H9 (cell line): ENCODE results near the gene ATG9B. TPM values are rescaled to one million over a fixed set of nuclear protein-coding genes. Genes with fewer than 3 reads are reported as not detected.

Experiments
- DNase-seq: peaks from one replicate; pipeline ENCODE4 v3.0.0-alpha.2; 2017
- H2AFZ ChIP-seq: one replicate; pipeline ENCODE4 v1.6.1; 2013; ENCODE audit warnings: mild to moderate bottlenecking, low read length, control low read depth, moderate library complexity
- H2AK5ac ChIP-seq: 2 replicates; pipeline ENCODE4 v1.6.1; 2013; ENCODE audit warnings: low read length, control low read depth, mixed read lengths; ENCODE audit not compliant: insufficient read length
- H2BK120ac ChIP-seq: one replicate; pipeline ENCODE4 v1.6.1; 2013; ENCODE audit warnings: low read depth, mild to moderate bottlenecking, low read length, control low read depth, inconsistent platforms; ENCODE audit not compliant: poor library complexity, severe bottlenecking
- H2BK12ac ChIP-seq: 2 replicates; pipeline ENCODE4 v1.6.1; 2013; ENCODE audit warnings: low read length, control low read depth, mixed read lengths, low read depth; ENCODE audit not compliant: insufficient read length
- H2BK15ac ChIP-seq: 2 replicates; pipeline ENCODE4 v1.6.1; 2013; ENCODE audit warnings: low read depth, low read length, control low read depth
- H2BK20ac ChIP-seq: one replicate; pipeline ENCODE4 v1.6.1; 2013; ENCODE audit warnings: low read depth, mild to moderate bottlenecking, low read length, control low read depth, inconsistent platforms; ENCODE audit not compliant: poor library complexity, severe bottlenecking
- H2BK5ac ChIP-seq: 2 replicates; pipeline ENCODE4 v1.6.1; 2013; ENCODE audit warnings: low read length, control low read depth, mixed read lengths; ENCODE audit not compliant: insufficient read length
- H3K14ac ChIP-seq: 2 replicates; pipeline ENCODE4 v1.6.1; 2013; ENCODE audit warnings: low read length, control low read depth; ENCODE audit not compliant: insufficient read depth
- H3K18ac ChIP-seq: 2 replicates; pipeline ENCODE4 v1.6.1; 2013; ENCODE audit warnings: low read depth, mild to moderate bottlenecking, mixed read lengths, low read length, control low read depth; ENCODE audit not compliant: insufficient read length
- H3K23ac ChIP-seq: 2 replicates; pipeline ENCODE4 v1.6.1; 2013; ENCODE audit warnings: low read length, control low read depth, mixed read lengths, low read depth; ENCODE audit not compliant: insufficient read length
- H3K23me2 ChIP-seq: 2 replicates; pipeline ENCODE4 v1.6.1; 2013; ENCODE audit warnings: low read depth, mild to moderate bottlenecking, mixed read lengths, low read length, control low read depth; ENCODE audit not compliant: insufficient read length, poor library complexity, severe bottlenecking
- H3K27ac ChIP-seq: 2 replicates; pipeline ENCODE4 v1.5.1; 2013; ENCODE audit warnings: low read length, control low read depth, mixed read lengths, low read depth; ENCODE audit not compliant: insufficient read length
- H3K27me3 ChIP-seq: 2 replicates; pipeline ENCODE4 v1.6.1; 2013; ENCODE audit warnings: low read length, control low read depth, inconsistent platforms; ENCODE audit not compliant: insufficient read depth
- H3K4ac ChIP-seq: 2 replicates; pipeline ENCODE4 v1.6.1; 2013; ENCODE audit warnings: low read depth, mild to moderate bottlenecking, control low read depth, inconsistent platforms, low read length, moderate library complexity
- H3K4me1 ChIP-seq: 2 replicates; pipeline ENCODE4 v1.6.1; 2013; ENCODE audit warnings: low read length, control low read depth, inconsistent platforms; ENCODE audit not compliant: insufficient read depth
- H3K4me2 ChIP-seq: 2 replicates; pipeline ENCODE4 v1.6.1; 2013; ENCODE audit warnings: low read length, control low read depth, mixed read lengths; ENCODE audit not compliant: insufficient read length, insufficient read depth
- H3K56ac ChIP-seq: 2 replicates; pipeline ENCODE4 v1.6.1; 2013; ENCODE audit warnings: low read depth, mild to moderate bottlenecking, mixed read lengths, low read length, control low read depth; ENCODE audit not compliant: insufficient read length
- H3K79me1 ChIP-seq: 2 replicates; pipeline ENCODE4 v1.6.1; 2013; ENCODE audit warnings: low read depth, mild to moderate bottlenecking, moderate library complexity, low read length, control low read depth, inconsistent platforms; ENCODE audit not compliant: insufficient read depth, poor library complexity, severe bottlenecking
- H3K79me2 ChIP-seq: 2 replicates; pipeline ENCODE4 v1.6.1; 2013; ENCODE audit warnings: low read length, control low read depth, inconsistent platforms; ENCODE audit not compliant: insufficient read depth
- H3K9ac ChIP-seq: 2 replicates; pipeline ENCODE4 v1.6.1; 2013; ENCODE audit warnings: low read length, control low read depth, mixed read lengths; ENCODE audit not compliant: insufficient read length; ENCODE audit errors: extremely low read depth
- H3K9me3 ChIP-seq: one replicate; pipeline ENCODE4 v1.6.1; 2013; ENCODE audit warnings: low read depth, low read length, inconsistent platforms; ENCODE audit not compliant: control insufficient read depth
- H3T11ph ChIP-seq: one replicate; pipeline ENCODE4 v1.6.1; 2013; ENCODE audit warnings: mild to moderate bottlenecking, low read length, control low read depth, inconsistent platforms
- H4K20me1 ChIP-seq: one replicate; pipeline ENCODE4 v1.6.1; 2013; ENCODE audit not compliant: control insufficient read depth, insufficient read length, insufficient read depth
- H4K5ac ChIP-seq: 2 replicates; pipeline ENCODE4 v1.6.1; 2013; ENCODE audit warnings: low read depth, mild to moderate bottlenecking, mixed read lengths, low read length, control low read depth; ENCODE audit not compliant: insufficient read length
- H4K8ac ChIP-seq: replicated peaks from 2 replicates; pipeline ENCODE4 v1.6.1; 2013; ENCODE audit warnings: low read length, control low read depth, mixed read lengths, low read depth; ENCODE audit not compliant: insufficient read length
- H4K91ac ChIP-seq: 2 replicates; pipeline ENCODE4 v1.6.1; 2013; ENCODE audit warnings: low read depth, mild to moderate bottlenecking, moderate library complexity, mixed read lengths, low read length, control low read depth; ENCODE audit not compliant: insufficient read length
- H3K27ac Mint-ChIP-seq, 3 experiments: 2 replicates in 2 of 3; 3 replicates in 1 of 3; pipeline ENCODE4 v1.8.0; 2020 to 2021; ENCODE audit warnings: mixed read lengths in 3 of 3, mild to moderate bottlenecking in 1 of 3, moderate library complexity in 1 of 3
- H3K27me3 Mint-ChIP-seq: 2 replicates; pipeline ENCODE4 v1.8.0; 2021; ENCODE audit warnings: low read depth, mild to moderate bottlenecking, moderate library complexity, mixed read lengths
- H3K36me3 Mint-ChIP-seq, 3 experiments: 2 replicates in 2 of 3; 3 replicates in 1 of 3; pipeline ENCODE4 v1.8.0; 2020 to 2021; ENCODE audit warnings: low read depth in 3 of 3, mixed read lengths in 3 of 3; ENCODE audit not compliant: insufficient read depth in 1 of 3
- H3K4me1 Mint-ChIP-seq, 2 experiments: 2 replicates each; pipeline ENCODE4 v1.8.0; 2020; ENCODE audit warnings: mixed read lengths in 2 of 2
- H3K4me3 Mint-ChIP-seq, 2 experiments: 2 replicates in 1 of 2; 3 replicates in 1 of 2; pipeline ENCODE4 v1.8.0; 2020 to 2021; ENCODE audit warnings: mild to moderate bottlenecking in 2 of 2, mixed read lengths in 2 of 2, moderate library complexity in 1 of 2
- H3K9me3 Mint-ChIP-seq, 2 experiments: 2 replicates in 1 of 2; 3 replicates in 1 of 2; pipeline ENCODE4 v1.8.0; 2020; ENCODE audit warnings: mild to moderate bottlenecking in 2 of 2, mixed read lengths in 2 of 2, moderate library complexity in 1 of 2
- WGBS: extraction: QIAGEN DNeasy Blood & Tissue Kit; methylation state at CpG from one replicate; pipeline ENCODE4 v1.1.7; 2013; ENCODE audit warnings: missing lambda C conversion rate, low lambda C conversion rate, mixed read lengths; ENCODE audit not compliant: insufficient read length; ENCODE audit errors: extremely low coverage; 5-methylcytosine and 5-hydroxymethylcytosine counted together
- total RNA-seq: library from RNA; stranded (reverse); gene quantifications from 2 replicates; pipeline ENCODE4 v1.2.1, GENCODE V29; 2021
- TF ChIP-seq, protein P1 (sequence below): fragments of 200-600 bp; sonication (generic); conservative IDR thresholded peaks from 3 replicates; pipeline ENCODE4 v1.8.0; 2021; ENCODE audit warnings: antibody characterized with exemption, mild to moderate bottlenecking

The ATG9B gene
- total RNA-seq, 1 experiment from 2014 or later = 1.5 TPM

DNA sequence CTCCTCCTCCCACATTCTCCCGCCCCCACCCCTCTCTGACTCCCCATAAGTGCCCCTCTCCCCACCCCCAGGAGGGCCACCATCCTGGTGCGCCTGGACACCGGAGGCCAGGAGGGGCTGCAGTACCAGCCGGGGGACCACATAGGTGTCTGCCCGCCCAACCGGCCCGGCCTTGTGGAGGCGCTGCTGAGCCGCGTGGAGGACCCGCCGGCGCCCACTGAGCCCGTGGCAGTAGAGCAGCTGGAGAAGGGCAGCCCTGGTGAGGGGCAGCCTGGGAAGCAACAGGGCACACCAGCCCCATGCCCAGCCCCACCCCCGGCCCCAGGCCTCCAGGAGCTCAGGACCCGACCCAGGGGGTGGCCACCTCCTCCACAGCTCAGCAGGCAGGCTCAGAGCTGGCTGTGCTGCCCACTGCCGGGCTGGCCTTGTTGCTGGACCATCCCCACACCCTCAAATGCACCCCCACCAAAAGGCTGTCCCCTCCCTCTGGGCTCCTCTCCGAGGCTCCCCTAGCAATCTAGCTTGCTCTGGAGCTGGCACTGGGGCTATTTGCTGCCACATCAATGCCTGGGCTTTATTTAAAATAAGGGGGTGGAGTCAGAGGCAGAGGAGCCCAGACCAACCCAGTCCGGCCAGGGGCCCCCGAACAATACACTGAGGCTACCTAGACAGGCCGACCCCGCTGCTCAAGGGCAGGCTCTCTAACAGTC lies 14.8 kb downstream of the ATG9B start:
- Histone ChIP-seq H3K79me1 (no peaks in the 10 kb centered on the region), H2AFZ (no peak overlapping the region), H3K27me3 (no peaks in the 10 kb centered on the region), H2BK12ac (no peak overlapping the region), H3K18ac (peak overlapping the region; percentile 50), H3K4me1 (peaks cover 4% of the 10 kb centered on the region; the same call in 1 of the 2 replicates), H3K79me2 (no peaks in the 10 kb centered on the region), H3K9me3 (no peaks in the 10 kb centered on the region), H4K91ac (no peak overlapping the region), H3K27ac (no peak overlapping the region), H2BK120ac (no peak overlapping the region), H3K23me2 (peaks cover 8% of the 10 kb centered on the region), H3K4me2 (no peak overlapping the region), H3K9ac (no peak overlapping the region), H3T11ph (no peak overlapping the region), H2BK5ac (no peak overlapping the region), H4K20me1 (no peaks in the 10 kb centered on the region), H3K14ac (no peak overlapping the region; the same call in 1 of the 2 replicates), H3K56ac (no peak overlapping the region), H3K4ac (no peak overlapping the region), H4K5ac (no peak overlapping the region), H2BK15ac (no peak overlapping the region), H2AK5ac (no peak overlapping the region), H4K8ac (no peak overlapping the region), H3K23ac (no peak overlapping the region), H2BK20ac (no peak overlapping the region)
- no peaks in the 10 kb centered on the region for H3K9me3 Mint-ChIP-seq
- H3K36me3 Mint-ChIP-seq = peaks cover 0 to 2% (median 1%) of the 10 kb centered on the region in 3 experiments; a peak in 2 of 7 replicates
- peaks cover 28% of the 10 kb centered on the region for H3K27me3 Mint-ChIP-seq
- no peak overlapping the region for H3K4me3 Mint-ChIP-seq
- H3K4me1 Mint-ChIP-seq = peaks cover 21 to 49% of the 10 kb centered on the region in 2 experiments
- no peak overlapping the region for H3K27ac Mint-ChIP-seq
- TF ChIP-seq, protein P1, sequence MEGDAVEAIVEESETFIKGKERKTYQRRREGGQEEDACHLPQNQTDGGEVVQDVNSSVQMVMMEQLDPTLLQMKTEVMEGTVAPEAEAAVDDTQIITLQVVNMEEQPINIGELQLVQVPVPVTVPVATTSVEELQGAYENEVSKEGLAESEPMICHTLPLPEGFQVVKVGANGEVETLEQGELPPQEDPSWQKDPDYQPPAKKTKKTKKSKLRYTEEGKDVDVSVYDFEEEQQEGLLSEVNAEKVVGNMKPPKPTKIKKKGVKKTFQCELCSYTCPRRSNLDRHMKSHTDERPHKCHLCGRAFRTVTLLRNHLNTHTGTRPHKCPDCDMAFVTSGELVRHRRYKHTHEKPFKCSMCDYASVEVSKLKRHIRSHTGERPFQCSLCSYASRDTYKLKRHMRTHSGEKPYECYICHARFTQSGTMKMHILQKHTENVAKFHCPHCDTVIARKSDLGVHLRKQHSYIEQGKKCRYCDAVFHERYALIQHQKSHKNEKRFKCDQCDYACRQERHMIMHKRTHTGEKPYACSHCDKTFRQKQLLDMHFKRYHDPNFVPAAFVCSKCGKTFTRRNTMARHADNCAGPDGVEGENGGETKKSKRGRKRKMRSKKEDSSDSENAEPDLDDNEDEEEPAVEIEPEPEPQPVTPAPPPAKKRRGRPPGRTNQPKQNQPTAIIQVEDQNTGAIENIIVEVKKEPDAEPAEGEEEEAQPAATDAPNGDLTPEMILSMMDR = peak; percentile 24; the same call in 2 of the 3 replicates
- DNase-seq = peak; percentile 65
- WGBS = no CpG with 5 or more reads among the region's 22 CpGs
